ENCODE measurements around the gene MAGEL2.
A peak's percentile ranks its signal among the peaks of the same experiment; 100 is the strongest.

- TF ChIP-seq CTCF (IDR thresholded peaks at IDR 0.05; ENCODE audit: low read depth, low read length) (0 out of 2 replicates have a peak, but pooled peaks have one; percentile 15), EZH2phosphoT487 (IDR thresholded peaks at IDR 0.05; ENCODE audit: low read depth) (no peak)
These were observed 2.1 kb downstream of the MAGEL2 start for GRCh38 chr15:23645371-23646164.
